Left kidney (tissue), 2 donors: Measurements from ENCODE around the gene RASA4. TPM values are rescaled to one million over a fixed set of nuclear protein-coding genes. Genes with fewer than 3 reads are reported as not detected.
"Not testable (repeated sequence)": the region's sequence is repeated elsewhere in the genome, so short reads cannot be mapped to it uniquely, and the experiment has no call there.

ENCODE experiments used
- DNase-seq: peaks from one replicate; pipeline ENCODE4 v3.0.0-alpha.2; 2013
- polyA plus RNA-seq: library from polyadenylated mRNA; unstranded; fragments of 120-200 nt; gene quantifications from one replicate; pipeline ENCODE4 v1.2.1, GENCODE V29; 2013; ENCODE audit not compliant: insufficient read length

RASA4 gene
- polyA plus RNA-seq, 1 donor: 38.8 TPM

GRCh38 chr7:102609734-102610133 is 6.8 kb downstream of the RASA4 start:
- DNase-seq: not testable (repeated sequence)

GRCh38 chr7:102606848-102607247 is 9.7 kb downstream of the RASA4 start:
- not testable (repeated sequence) for DNase-seq

GRCh38 chr7:102604431-102605145 is 12.0 kb downstream of the RASA4 start:
- DNase-seq: not testable (repeated sequence)

- DNase-seq: not testable (repeated sequence)
Observed at GRCh38 chr7:102602317-102602716, 14.2 kb downstream of the RASA4 start.

GRCh38 chr7:102599699-102600098 is 16.9 kb downstream of the RASA4 start:
- DNase-seq: not testable (repeated sequence)

- DNase-seq: not testable (repeated sequence)
Observed at GRCh38 chr7:102596036-102596435, 20.5 kb downstream of the RASA4 start.

GRCh38 chr7:102593637-102594334 is 22.8 kb downstream of the RASA4 start:
- not testable (repeated sequence) for DNase-seq

- not testable (repeated sequence) for DNase-seq
Observed at GRCh38 chr7:102592477-102593019, 24.0 kb downstream of the RASA4 start.

- DNase-seq: not testable (repeated sequence)
Observed at GRCh38 chr7:102589857-102590256, 26.7 kb downstream of the RASA4 start.

- DNase-seq: not testable (repeated sequence)
Observed at GRCh38 chr7:102583495-102583894, 33.1 kb downstream of the RASA4 start.

GRCh38 chr7:102581722-102582121 is 34.8 kb downstream of the RASA4 start:
- DNase-seq: not testable (repeated sequence)

GRCh38 chr7:102578486-102578885 is 38.1 kb downstream of the RASA4 start:
- not testable (repeated sequence) for DNase-seq

- DNase-seq: not testable (repeated sequence)
Observed at GRCh38 chr7:102577315-102578240, 39.0 kb downstream of the RASA4 start.

- not testable (repeated sequence) for DNase-seq
Observed at GRCh38 chr7:102576363-102576762, 40.2 kb downstream of the RASA4 start.

GRCh38 chr7:102574607-102575006 is 41.9 kb downstream of the RASA4 start:
- not testable (repeated sequence) for DNase-seq

- DNase-seq: peak; percentile 89
Observed at GRCh38 chr7:102572261-102573239, 44.0 kb downstream of the RASA4 start, which contains the start of gene POLR2J3. POLR2J3 (minus strand) TSS chr7:102572583; CDS start chr7:102572521, 62 bp downstream.

GRCh38 chr7:102568620-102569019 is 47.9 kb downstream of the RASA4 start:
- not testable (repeated sequence) for DNase-seq

GRCh38 chr7:102550808-102551422 is 65.6 kb downstream of the RASA4 start, which contains the start of gene SPDYE2:
SPDYE2 (plus strand) TSS chr7:102551226; CDS start chr7:102553256, 2,030 bp downstream.
- not testable (repeated sequence) for DNase-seq

GRCh38 chr7:102546353-102546752 is 70.2 kb downstream of the RASA4 start:
- DNase-seq: not testable (repeated sequence)

- DNase-seq: not testable (repeated sequence)
Observed at GRCh38 chr7:102545288-102545687, 71.3 kb downstream of the RASA4 start.
